Adrenal gland (tissue), 5 donors: ENCODE data around the gene NR5A2.

Experiments used
- POLR2A ChIP-seq, 2 donors: fragments of 450-650 bp; IDR thresholded peaks; one replicate each; pipeline ENCODE4 v1.6.1; 2017; ENCODE audit warnings: antibody characterized with exemption in 2 of 2, mild to moderate bottlenecking in 2 of 2, moderate library complexity in 1 of 2
- TF ChIP-seq, protein P1 (sequence below), 6 experiments: fragments of 450-650 bp in 4 of 6; fragments of 200-600 bp in 2 of 6; sonication (generic) in 1 of 6; IDR thresholded peaks; 1 replicate in 5 of 6; 2 replicates in 1 of 6; pipeline versions ENCODE4 v1.5.1 to v1.8.0; 2016 to 2021; ENCODE audit warnings: antibody characterized with exemption in 6 of 6, mild to moderate bottlenecking in 2 of 6, moderate library complexity in 1 of 6
- donor health status: DM: no; HTN: no; CAD: no.

DNA sequence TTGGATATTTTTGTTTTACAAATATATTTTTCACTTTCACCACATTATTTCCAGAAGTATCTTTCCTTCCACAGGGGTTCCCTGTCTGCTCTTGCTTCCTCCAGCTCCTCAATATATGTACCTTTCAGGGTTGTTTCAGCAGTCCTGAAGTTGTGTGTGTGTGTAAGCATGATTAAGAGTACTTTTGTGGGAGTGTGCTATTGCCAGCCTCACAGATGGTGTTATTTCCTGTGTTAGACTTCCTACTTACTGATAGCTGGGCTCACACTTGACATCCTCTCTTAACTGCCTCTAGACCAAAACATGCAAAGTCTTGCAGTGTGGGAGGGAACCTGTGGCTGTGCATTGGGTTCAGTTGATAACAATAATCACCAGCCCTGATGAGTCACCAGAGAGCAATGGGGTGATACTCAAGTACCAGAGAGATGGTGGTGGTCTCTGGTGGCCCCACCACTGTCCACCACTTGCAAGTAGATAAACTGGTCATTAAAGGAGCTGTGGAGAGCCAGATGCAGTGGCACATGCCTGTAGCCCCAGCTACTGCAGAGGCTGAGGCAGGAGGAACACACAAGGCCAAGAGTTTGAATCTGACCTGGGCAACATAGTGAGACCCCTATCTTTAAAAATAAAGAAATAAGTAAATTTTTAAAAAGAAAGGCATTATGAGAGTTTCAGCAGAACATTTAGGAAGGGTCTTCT is 126.7 kb downstream of the NR5A2 start:
- TF ChIP-seq, protein P1, sequence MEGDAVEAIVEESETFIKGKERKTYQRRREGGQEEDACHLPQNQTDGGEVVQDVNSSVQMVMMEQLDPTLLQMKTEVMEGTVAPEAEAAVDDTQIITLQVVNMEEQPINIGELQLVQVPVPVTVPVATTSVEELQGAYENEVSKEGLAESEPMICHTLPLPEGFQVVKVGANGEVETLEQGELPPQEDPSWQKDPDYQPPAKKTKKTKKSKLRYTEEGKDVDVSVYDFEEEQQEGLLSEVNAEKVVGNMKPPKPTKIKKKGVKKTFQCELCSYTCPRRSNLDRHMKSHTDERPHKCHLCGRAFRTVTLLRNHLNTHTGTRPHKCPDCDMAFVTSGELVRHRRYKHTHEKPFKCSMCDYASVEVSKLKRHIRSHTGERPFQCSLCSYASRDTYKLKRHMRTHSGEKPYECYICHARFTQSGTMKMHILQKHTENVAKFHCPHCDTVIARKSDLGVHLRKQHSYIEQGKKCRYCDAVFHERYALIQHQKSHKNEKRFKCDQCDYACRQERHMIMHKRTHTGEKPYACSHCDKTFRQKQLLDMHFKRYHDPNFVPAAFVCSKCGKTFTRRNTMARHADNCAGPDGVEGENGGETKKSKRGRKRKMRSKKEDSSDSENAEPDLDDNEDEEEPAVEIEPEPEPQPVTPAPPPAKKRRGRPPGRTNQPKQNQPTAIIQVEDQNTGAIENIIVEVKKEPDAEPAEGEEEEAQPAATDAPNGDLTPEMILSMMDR (IDR thresholded peaks at IDR 0.05): no peak
- TF ChIP-seq POLR2A (IDR thresholded peaks at IDR 0.05): no peak
